Measurements from ENCODE around the gene TMEM243. TPM values are rescaled to one million over a fixed set of nuclear protein-coding genes. Genes with fewer than 3 reads are reported as not detected.

The TMEM243 gene
- total and polyA plus RNA-seq, 2 of the 13 experiments (the other 11 are each of a cell fraction or from before 2014, with no cell fraction given), result 25.1 to 31.2 TPM

DNA sequence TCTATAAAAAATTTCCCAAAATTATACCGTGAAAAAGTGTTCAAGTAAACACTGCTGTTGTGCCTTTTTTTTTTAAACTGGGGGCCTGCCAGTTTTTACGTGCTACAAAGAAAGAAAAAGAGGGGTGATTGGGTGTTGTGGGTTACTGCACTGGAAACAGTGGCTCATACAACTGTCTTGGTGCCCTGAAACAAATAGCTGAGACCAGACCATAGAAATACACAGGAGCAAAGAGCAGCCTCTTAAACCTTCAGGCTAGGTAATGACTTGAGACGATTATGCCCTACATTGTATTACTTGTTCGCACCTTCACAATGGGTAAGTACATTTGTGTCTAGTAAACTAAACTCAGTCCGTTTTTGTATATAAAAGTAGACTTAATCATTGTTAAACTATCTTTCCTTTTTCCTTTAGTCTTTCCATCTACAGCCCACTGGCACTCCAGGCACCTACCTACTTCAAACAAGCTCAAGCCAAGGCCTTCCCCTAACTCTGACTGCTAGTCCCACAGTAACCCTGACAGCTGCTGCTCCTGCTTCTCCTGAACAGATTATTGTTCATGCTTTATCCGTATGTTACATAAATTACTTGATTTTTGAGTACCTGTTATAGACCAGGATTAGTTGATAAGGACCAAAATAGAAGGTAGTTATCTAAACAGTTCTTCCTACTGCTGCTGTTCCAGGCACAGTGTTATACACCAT lies 26.6 kb downstream of the TMEM243 start:
- in situ Hi-C loops (cut with HindIII; ENCODE audit: extremely low pct_ligation_motif_present, low pct_unique_long_range_greater_than_20kb), result no loop called here
- DNase-seq (ENCODE audit: low spot score) (no peak), ATAC-seq (no peak), FAIRE-seq (no peak)
- ChIA-PET CTCF (ENCODE audit: low intra/inter-chr PET ratio, low total read pairs) (no interaction called here), POLR2A (no interaction called here)
- Histone ChIP-seq H3K27ac (ENCODE audit: extremely low read length, insufficient read depth, low read length) (no peak overlapping the region), H3K9ac (ENCODE audit: insufficient read depth, low read depth, low read length) (no peak overlapping the region), H4K20me1 (ENCODE audit: insufficient read depth, low read length) (no peaks in the 10 kb centered on the region), H3K36me3 (replicated peaks in 1 of 2; ENCODE audit: control insufficient read depth in 1 of 2, insufficient read depth in 2 of 2, low read length in 2 of 2) (peaks cover 14 to 74% of the 10 kb centered on the region in 2 experiments), H3K4me3 (replicated peaks in 1 of 3; ENCODE audit: insufficient read depth in 1 of 3, low read depth in 2 of 3, low read length in 3 of 3) (no peak overlapping the region), H3K9me3 (ENCODE audit: low read length) (no peaks in the 10 kb centered on the region), H3K4me1 (ENCODE audit: insufficient read depth, low read length) (no peaks in the 10 kb centered on the region), H3K4me2 (ENCODE audit: low read depth, low read length) (no peak overlapping the region), H2AFZ (ENCODE audit: low read length) (no peak overlapping the region), H3K79me2 (ENCODE audit: insufficient read depth, low read length) (no peaks in the 10 kb centered on the region), H3K27me3 (ENCODE audit: control insufficient read depth in 1 of 2, insufficient read depth in 2 of 2, low read length in 2 of 2) (no peaks in the 10 kb centered on the region)
- BruUV-seq (replicated peaks), result no TSS peak
- intact Hi-C loops (cut with micrococcal nuclease; ENCODE audit: unreplicated experiment), result no loop called here
- TF ChIP-seq ZKSCAN1 (IDR thresholded peaks at IDR 0.05; ENCODE audit: low read length), result no peak
- no peak for TF ChIP-seq NR3C1 (CRISPR knock-in tag; IDR thresholded peaks at IDR 0.05)
- TF ChIP-seq, protein P1, sequence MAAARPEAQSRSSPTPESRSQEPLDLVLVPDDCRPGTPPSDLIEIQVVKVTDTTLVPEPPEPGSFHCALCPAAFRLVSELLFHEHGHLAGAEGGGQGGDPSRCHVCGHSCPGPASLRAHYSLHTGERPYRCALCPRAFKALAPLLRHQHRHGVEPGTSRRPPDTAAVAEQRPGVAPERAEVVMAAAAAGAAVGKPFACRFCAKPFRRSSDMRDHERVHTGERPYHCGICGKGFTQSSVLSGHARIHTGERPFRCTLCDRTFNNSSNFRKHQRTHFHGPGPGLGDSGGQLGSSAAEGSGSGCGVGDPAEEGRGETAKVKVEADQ (CRISPR knock-in tag; IDR thresholded peaks at IDR 0.05; ENCODE audit: borderline replicate concordance), result no peak
- no peak for TF ChIP-seq ZNF160 (CRISPR knock-in tag; IDR thresholded peaks at IDR 0.05)
- no peak for TF ChIP-seq ZNF451 (CRISPR knock-in tag; IDR thresholded peaks at IDR 0.05)
- TF ChIP-seq PHF8 (CRISPR knock-in tag; IDR thresholded peaks at IDR 0.05), result no peak
- no peak for TF ChIP-seq ZNF605 (CRISPR knock-in tag; IDR thresholded peaks at IDR 0.05)
- TF ChIP-seq GPBP1L1 (CRISPR knock-in tag; IDR thresholded peaks at IDR 0.05), result no peak
- no peak for TF ChIP-seq ZNF484 (CRISPR knock-in tag; IDR thresholded peaks at IDR 0.05; ENCODE audit: borderline replicate concordance, low read depth)
- TF ChIP-seq ZNF331 (CRISPR knock-in tag; IDR thresholded peaks at IDR 0.05), result no peak
- no peak for TF ChIP-seq REXO4 (CRISPR knock-in tag; IDR thresholded peaks at IDR 0.05; ENCODE audit: borderline replicate concordance)
- no peak for TF ChIP-seq ZNF333 (CRISPR knock-in tag; IDR thresholded peaks at IDR 0.05; ENCODE audit: borderline replicate concordance)
- no peak for TF ChIP-seq KDM5B (CRISPR knock-in tag; IDR thresholded peaks at IDR 0.05; ENCODE audit: borderline replicate concordance)
- TF ChIP-seq MED1 (CRISPR knock-in tag; IDR thresholded peaks at IDR 0.05), result no peak
- TF ChIP-seq SUZ12 (IDR thresholded peaks at IDR 0.05; ENCODE audit: low read depth, low read length), result no peak
- TF ChIP-seq DZIP1 (CRISPR knock-in tag; IDR thresholded peaks at IDR 0.05), result no peak
- 95% methylated on average over 6 of the region's 6 CpGs for WGBS (ENCODE audit: low lambda C conversion rate)
